GM12892 (cell line): ENCODE results near the gene CACNA1E.

Experiments
- POLR2AphosphoS5 ChIP-seq: IDR thresholded peaks from 2 replicates; pipeline ENCODE4 v1.6.1; 2011; ENCODE audit warnings: low read depth, low read length, control low read depth
- TAF1 ChIP-seq: IDR thresholded peaks from 2 replicates; pipeline ENCODE4 v1.6.1; 2011; ENCODE audit warnings: low read depth, mild to moderate bottlenecking, control low read depth, low read length, borderline replicate concordance

GRCh38 chr1:181531441-181531840 is 48.1 kb downstream of the CACNA1E start:
- no peak for TF ChIP-seq POLR2AphosphoS5
- TF ChIP-seq TAF1: no peak
